Measurements from ENCODE around the gene OR10G7. TPM values are rescaled to one million over a fixed set of nuclear protein-coding genes. Genes with fewer than 3 reads are reported as not detected.
A peak's percentile ranks its signal among the peaks of the same experiment; 100 is the strongest.

The OR10G7 gene
- total RNA-seq, 1 donor from 2014 or later = not detected

GRCh38 chr11:124079631-124080326, 38.7 kb upstream of the OR10G7 start:
- no peak overlapping the region for H3K4me3 ChIP-seq (ENCODE audit: low read depth, low read length)
- TF ChIP-seq, protein P1, sequence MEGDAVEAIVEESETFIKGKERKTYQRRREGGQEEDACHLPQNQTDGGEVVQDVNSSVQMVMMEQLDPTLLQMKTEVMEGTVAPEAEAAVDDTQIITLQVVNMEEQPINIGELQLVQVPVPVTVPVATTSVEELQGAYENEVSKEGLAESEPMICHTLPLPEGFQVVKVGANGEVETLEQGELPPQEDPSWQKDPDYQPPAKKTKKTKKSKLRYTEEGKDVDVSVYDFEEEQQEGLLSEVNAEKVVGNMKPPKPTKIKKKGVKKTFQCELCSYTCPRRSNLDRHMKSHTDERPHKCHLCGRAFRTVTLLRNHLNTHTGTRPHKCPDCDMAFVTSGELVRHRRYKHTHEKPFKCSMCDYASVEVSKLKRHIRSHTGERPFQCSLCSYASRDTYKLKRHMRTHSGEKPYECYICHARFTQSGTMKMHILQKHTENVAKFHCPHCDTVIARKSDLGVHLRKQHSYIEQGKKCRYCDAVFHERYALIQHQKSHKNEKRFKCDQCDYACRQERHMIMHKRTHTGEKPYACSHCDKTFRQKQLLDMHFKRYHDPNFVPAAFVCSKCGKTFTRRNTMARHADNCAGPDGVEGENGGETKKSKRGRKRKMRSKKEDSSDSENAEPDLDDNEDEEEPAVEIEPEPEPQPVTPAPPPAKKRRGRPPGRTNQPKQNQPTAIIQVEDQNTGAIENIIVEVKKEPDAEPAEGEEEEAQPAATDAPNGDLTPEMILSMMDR (conservative IDR thresholded peaks at IDR 0.05; ENCODE audit: low read depth, low read length) = no peak
- DNase-seq (ENCODE audit: low read depth) = no peak

DNA sequence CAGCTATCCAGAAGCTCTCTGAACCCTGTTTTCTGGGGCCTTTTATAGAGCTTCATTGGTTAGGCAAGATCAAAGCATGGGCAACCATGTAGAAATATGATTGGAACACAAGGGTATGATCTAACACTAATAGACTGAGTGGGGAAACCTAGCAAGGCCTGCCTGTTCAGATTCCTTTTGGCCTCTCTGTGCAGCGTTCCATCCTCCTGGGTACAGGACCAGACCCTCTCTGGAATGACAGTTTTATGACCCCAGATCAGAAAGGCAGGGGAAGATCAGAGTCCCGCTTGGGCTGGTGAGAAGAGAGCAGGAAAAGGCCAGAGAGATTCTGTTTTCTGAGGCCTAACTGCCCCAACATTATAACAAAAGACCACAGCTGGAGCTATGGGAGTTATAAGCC, 37.5 kb upstream of the OR10G7 start:
- no peak for DNase-seq (ENCODE audit: low read depth)
- no peak overlapping the region for H3K4me3 ChIP-seq (ENCODE audit: low read depth, low read length)
- TF ChIP-seq, protein P1 (conservative IDR thresholded peaks at IDR 0.05; ENCODE audit: low read depth, low read length) = no peak

- TF ChIP-seq, protein P1 (conservative IDR thresholded peaks at IDR 0.05; ENCODE audit: low read depth, low read length) = no peak
- DNase-seq (ENCODE audit: low read depth) = no peak
- H3K4me3 ChIP-seq (ENCODE audit: low read depth, low read length) = no peak overlapping the region
Measured at GRCh38 chr11:124077266-124077665, 36.1 kb upstream of the OR10G7 start.

DNA sequence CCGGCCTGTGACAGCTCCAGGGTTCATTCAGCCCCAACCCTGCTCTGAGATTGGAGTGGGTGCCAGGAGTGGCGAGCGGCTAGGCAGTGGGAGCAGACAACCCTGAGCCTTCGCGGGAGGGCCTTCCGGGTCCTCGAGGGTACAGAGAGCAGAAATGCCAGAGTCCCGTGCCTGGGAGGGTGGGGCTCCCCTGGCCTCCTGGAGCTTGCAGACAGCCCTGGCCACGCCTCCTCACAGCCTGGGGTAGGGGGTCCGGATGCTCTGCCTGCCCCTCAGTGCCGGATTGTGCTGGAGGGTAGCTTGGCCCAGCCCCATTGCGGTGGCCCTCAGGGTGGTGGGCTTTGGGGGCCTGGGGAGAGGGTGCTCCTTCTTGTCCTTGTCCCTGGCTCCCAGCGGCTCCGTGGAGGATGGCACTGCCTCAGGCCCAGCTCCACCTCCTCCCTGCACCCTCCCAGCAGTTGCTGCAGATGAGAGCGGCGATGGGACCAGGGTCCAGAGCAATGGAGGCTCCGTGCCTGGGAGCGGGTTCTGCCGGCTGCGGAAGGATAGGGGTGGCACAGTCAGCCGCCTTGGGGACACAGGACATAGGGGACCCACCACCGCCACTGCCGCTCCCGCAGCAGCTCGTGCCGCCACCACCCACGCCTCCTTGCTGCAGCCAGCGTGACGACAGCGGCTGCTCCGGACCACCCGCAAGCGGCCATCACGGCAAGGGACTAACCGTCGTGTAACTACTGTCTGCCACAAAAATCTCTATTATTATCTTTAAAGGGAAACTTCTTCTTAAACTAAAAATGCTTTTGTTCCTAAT, 34.9 kb upstream of the OR10G7 start:
- TF ChIP-seq, protein P1 (conservative IDR thresholded peaks at IDR 0.05; ENCODE audit: low read depth, low read length) = no peak
- peak overlapping the region; percentile 59 for H3K4me3 ChIP-seq (ENCODE audit: low read depth, low read length)
- no peak for DNase-seq (ENCODE audit: low read depth)

DNA sequence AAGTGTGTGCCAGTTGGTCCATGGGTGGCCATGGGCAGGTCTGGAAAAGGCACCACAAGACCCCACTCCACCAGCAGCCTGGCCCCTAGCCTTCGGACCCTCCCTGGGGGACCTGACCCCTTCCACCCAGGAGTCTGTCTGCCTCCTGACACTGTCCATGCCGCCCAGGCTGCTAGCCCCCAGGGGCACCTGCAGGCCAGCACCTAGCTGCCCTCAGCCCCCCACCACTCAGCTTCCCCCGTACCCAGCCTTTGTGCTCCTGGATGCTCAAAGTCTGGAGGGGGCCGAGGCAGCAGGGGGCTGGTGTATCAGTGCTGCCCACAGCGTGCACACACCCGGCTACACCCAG, 34.3 kb upstream of the OR10G7 start:
- no peak overlapping the region for H3K4me3 ChIP-seq (ENCODE audit: low read depth, low read length)
- no peak for DNase-seq (ENCODE audit: low read depth)
- TF ChIP-seq, protein P1 (conservative IDR thresholded peaks at IDR 0.05; ENCODE audit: low read depth, low read length) = no peak

GRCh38 chr11:124074554-124074953, 33.4 kb upstream of the OR10G7 start:
- TF ChIP-seq, protein P1 (conservative IDR thresholded peaks at IDR 0.05; ENCODE audit: low read depth, low read length) = no peak
- DNase-seq (ENCODE audit: low read depth) = no peak
- no peak overlapping the region for H3K4me3 ChIP-seq (ENCODE audit: low read depth, low read length)
